Dermis microvascular lymphatic vessel endothelial cell (primary cell): ENCODE results near the gene SUCNR1. TPM values are rescaled to one million over a fixed set of nuclear protein-coding genes. Genes with fewer than 3 reads are reported as not detected.

Experiments
- total RNA-seq: library from RNA; depleted of rRNA; stranded (reverse); fragments of >200 nt; gene quantifications from 2 replicates; pipeline ENCODE4 v1.2.1, GENCODE V29; 2014

Gene SUCNR1
- total RNA-seq, 1 donor from 2014 or later = not detected

Other genes starting within 250 kb of the SUCNR1 start
- gene AADACL2, start 139.7 kb upstream of the SUCNR1 start, total RNA-seq = not detected in 2 replicates
- under 0.01 and 0.13 TPM in 2 replicates for gene AADAC, start 59.5 kb upstream of the SUCNR1 start, total RNA-seq